ENCODE data around the gene TLNRD1. TPM values are rescaled to one million over a fixed set of nuclear protein-coding genes. Genes with fewer than 3 reads are reported as not detected.

TLNRD1 gene
- total RNA-seq, 1 donor from 2014 or later, result 10.8 TPM

GRCh38 chr15:81026836-81027599 is 26.3 kb downstream of the TLNRD1 start:
- no peak for DNase-seq (ENCODE audit: low read depth)

DNA sequence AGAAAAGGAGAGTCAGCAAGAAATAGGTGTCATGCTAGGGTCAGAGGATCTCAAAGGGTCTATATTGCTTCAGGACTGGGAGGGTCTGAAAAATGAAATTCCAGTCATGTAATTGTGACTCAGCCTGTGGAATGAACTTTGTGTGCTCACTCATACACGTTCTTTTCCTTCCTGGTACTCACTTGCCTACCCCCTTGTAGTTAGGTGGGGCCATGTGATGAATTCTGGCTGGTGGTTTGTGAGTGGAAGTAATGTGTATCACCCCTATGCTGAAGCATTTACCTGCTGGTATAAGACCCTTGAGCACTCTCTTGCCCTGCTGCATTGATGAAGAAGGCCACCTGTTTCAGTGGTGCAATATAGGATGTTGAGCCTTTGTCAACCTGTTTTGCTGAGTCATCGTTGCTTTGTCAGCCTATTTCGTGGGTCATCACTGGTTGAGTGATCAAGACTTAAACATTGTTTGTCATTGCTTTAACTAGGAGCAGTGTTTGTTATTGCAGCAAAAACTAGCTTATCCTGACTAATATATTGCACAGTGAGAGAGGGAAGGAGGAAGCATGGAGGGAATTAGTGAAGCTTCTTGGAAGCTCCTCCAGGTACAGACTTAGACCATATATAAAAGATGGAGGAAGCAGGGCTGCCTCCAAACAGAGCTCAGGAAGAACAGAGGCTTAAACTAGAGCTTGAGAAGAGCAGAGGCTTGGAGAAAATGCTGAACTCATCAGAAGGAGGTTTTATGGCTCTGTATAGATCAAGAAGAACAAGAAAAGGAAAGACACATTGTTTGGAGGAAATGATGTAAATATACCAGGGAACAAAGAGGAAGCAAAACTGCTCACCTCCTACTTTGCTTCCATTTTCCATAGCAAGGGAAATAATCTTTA is 28.9 kb downstream of the TLNRD1 start:
- peak; percentile 8 for DNase-seq (ENCODE audit: low read depth)

- DNase-seq (ENCODE audit: low read depth), result no peak
Observed at GRCh38 chr15:81030301-81030750, 29.6 kb downstream of the TLNRD1 start.

DNA sequence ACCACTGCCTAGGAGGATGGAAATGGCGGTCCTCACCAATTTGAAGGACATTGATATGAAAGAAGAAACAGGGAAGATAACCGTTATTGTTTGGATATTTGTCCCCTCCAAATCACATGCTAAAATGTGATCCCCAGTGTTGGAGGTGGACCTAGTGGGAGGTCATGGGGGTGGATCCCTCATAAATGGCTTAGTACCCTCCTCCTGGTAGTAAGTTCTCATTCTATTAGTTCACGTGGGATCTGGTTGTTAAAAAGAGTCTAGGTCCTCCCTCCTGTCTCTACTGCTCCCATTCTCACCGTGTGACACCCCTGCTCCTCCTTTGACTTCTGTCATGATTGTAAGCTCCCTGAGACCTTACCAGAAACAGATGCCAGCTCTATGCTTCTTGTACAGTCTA is 30.5 kb downstream of the TLNRD1 start:
- DNase-seq (ENCODE audit: low read depth), result no peak

GRCh38 chr15:81032355-81032754 is 31.6 kb downstream of the TLNRD1 start:
- no peak for DNase-seq (ENCODE audit: low read depth)

- no peak for DNase-seq (ENCODE audit: low read depth)
Observed at GRCh38 chr15:81032818-81033217, 32.1 kb downstream of the TLNRD1 start.

- no peak for DNase-seq (ENCODE audit: low read depth)
Observed at GRCh38 chr15:81033508-81033907, 32.8 kb downstream of the TLNRD1 start.

- DNase-seq (ENCODE audit: low read depth), result no peak
Observed at GRCh38 chr15:81037952-81038743, 37.4 kb downstream of the TLNRD1 start.

DNA sequence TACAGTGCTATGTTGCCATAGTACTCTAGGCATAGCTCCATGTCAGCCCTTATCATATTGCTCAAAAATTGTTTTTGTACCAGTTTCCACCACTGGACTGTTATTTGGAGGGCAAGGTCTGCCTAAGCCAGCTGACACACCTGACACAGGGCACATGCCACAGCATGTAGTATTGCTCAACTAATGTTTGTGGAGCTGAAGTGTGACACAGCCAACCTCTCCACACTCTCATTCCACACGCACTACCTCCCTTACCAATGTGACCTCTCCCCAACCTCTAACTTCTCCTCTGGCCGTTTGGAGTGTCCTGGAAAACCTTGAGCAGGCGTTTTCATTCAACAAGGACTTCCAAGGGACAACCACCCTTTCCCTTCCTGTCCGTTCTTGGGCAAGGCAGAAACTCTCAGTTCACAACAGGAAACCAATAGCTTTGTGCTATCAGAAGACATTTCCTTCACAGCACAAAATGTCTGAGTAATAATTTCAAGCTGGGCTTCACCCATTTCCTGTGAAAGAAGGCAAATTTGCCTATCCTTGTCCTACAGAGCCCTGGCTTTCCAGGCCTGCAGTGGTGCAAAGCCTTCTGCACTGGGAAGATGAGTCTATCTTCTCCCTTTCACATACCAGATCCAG is 38.4 kb downstream of the TLNRD1 start:
- no peak for DNase-seq (ENCODE audit: low read depth)

- no peak for DNase-seq (ENCODE audit: low read depth)
Observed at GRCh38 chr15:81040757-81041156, 40.0 kb downstream of the TLNRD1 start.

GRCh38 chr15:81043281-81043934 is 42.7 kb downstream of the TLNRD1 start:
- no peak for DNase-seq (ENCODE audit: low read depth)

DNA sequence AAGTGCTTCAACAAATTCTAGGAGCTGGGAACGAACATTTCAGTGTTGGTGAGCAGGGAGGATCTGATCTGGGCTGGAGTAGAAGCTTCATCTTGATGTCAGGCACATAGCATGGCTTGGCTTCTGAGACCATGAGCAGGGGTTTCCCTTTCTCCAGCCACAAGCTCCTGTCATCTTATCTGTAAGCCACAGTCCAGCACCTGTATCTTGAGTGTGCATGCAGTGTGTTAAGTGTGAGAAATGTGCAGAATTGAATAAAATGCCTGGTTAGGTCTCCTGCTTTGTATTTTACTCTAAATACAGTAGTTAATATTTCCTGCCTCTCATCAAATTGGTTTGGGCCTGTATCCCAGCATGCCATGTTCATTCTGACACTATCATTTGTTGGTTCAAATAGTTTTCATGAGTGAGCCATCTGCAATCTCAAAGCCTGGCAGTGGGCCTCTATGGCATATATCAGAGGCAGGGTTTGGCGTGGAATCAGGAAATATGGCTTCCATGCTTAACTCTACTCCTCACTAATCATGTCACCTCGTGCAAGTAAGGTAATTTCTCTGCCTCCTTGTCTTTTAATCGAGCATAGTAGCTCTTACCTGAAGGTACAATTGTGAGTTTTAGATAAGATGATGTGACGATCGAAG is 43.3 kb downstream of the TLNRD1 start:
- no peak for DNase-seq (ENCODE audit: low read depth)

DNA sequence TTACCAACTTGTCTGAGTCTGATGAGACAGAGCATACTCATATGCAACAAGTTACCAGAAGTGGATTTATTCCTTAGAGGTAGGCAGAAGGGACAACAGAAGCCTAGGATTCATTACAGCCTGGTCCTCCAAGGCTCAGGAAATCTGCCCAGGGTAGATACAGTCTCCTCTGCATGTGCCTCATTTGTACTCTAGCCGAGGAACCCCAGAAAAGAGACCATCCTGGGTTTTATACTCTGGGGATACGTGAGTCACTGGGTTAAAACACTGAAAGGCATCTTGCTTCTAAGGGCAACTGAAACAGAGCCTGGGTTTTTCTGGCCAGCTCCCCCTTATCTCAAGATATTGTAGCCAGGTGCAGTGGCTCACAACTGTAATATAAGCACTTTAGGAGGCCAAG is 45.6 kb downstream of the TLNRD1 start:
- DNase-seq (ENCODE audit: low read depth), result no peak

DNA sequence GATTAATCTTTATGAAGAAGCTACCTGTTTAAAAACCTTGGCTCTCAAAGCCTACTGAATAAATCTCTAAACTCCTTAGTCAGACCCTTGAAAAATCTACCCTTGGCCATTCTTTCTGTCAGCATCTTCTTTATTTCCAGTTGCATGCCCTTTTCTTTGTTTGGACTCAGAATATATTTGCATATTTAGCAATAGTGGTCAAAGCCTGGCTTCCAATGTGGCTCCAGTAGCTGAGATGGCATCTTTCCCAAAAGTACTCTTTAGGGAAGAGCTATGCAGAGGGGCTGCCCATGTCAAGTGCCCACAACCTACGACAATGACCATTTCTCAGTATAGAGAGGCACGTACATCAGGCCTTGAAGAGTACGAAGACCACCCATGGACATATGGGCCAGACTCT is 47.2 kb downstream of the TLNRD1 start:
- no peak for DNase-seq (ENCODE audit: low read depth)

DNA sequence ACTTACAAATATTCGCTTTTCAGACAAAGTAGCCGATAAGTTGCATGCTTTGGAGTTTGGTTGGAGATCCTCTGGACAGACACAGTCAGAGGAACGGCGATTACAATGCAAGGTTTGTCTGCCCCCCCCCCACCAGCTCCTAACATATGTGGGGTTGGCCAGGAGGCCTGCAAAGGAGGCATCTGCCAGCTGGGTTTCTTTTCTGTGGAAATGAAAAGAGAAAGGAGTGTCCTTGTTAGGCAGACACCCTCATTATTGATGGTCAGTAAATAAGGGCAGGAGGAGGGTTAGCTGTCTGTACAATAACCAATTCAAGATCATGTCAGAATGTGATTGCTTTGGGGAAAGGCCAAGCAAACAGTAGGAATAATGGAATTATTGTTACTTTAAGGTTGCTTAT is 49.1 kb downstream of the TLNRD1 start:
- no peak for DNase-seq (ENCODE audit: low read depth)

- DNase-seq (ENCODE audit: low read depth), result no peak
Observed at GRCh38 chr15:81050259-81050658, 49.5 kb downstream of the TLNRD1 start.

- DNase-seq (ENCODE audit: low read depth), result no peak
Observed at GRCh38 chr15:81050805-81051204, 50.1 kb downstream of the TLNRD1 start.

GRCh38 chr15:81052046-81052445 is 51.3 kb downstream of the TLNRD1 start:
- no peak for DNase-seq (ENCODE audit: low read depth)

GRCh38 chr15:81053621-81054020 is 52.9 kb downstream of the TLNRD1 start:
- no peak for DNase-seq (ENCODE audit: low read depth)

DNA sequence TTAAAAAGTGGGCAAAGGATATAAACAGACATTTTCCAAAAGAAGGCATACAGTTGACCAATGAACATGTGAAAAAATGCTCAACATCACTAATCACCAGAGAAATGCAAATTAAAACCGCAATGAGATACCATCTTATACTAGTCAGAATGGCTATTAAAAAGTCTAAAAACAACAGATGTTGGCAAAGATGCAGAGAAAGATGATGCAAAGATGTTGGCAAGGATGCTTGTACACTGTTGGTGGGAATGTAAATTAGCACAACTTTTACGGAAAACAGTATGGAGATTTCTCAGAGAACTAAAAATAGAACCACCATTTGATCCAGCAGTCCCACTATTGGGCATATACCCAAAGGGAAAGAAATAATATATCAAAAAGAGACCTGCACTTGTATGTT is 53.5 kb downstream of the TLNRD1 start:
- no peak for DNase-seq (ENCODE audit: low read depth)
